NCI-H526 treated with DMSO at 0.1 percent for 48 hours (cell line): ENCODE results near the gene ETNK2.
"Not testable (repeated sequence)": the region's sequence is repeated elsewhere in the genome, so short reads cannot be mapped to it uniquely, and the experiment has no call there.

Source experiments
- DNase-seq: peaks from one replicate; lab custom pipeline; 2025; lab: John Stamatoyannopoulos, UW

Gene ETNK2

GRCh38 chr1:204126386-204126785 is 25.5 kb downstream of the ETNK2 start:
- DNase-seq = no peak

- no peak for DNase-seq
Observed at GRCh38 chr1:204125759-204126351, 26.0 kb downstream of the ETNK2 start.

- no peak for DNase-seq
Observed at GRCh38 chr1:204124639-204125038, 27.2 kb downstream of the ETNK2 start.

GRCh38 chr1:204123376-204123775 is 28.5 kb downstream of the ETNK2 start:
- DNase-seq = no peak

- no peak for DNase-seq
Observed at GRCh38 chr1:204121840-204122555, 29.8 kb downstream of the ETNK2 start.

GRCh38 chr1:204116539-204116938 is 35.3 kb downstream of the ETNK2 start:
- DNase-seq = no peak

GRCh38 chr1:204115116-204115515 is 36.7 kb downstream of the ETNK2 start:
- DNase-seq = no peak

GRCh38 chr1:204114606-204115005 is 37.2 kb downstream of the ETNK2 start:
- no peak for DNase-seq

GRCh38 chr1:204113896-204114295 is 37.9 kb downstream of the ETNK2 start:
- no peak for DNase-seq

- no peak for DNase-seq
Observed at GRCh38 chr1:204112876-204113730, 38.7 kb downstream of the ETNK2 start.

- DNase-seq = no peak
Observed at GRCh38 chr1:204110894-204111633, 40.8 kb downstream of the ETNK2 start.

- no peak for DNase-seq
Observed at GRCh38 chr1:204108312-204109141, 43.3 kb downstream of the ETNK2 start.

GRCh38 chr1:204107892-204108291 is 44.0 kb downstream of the ETNK2 start:
- DNase-seq = no peak

- no peak for DNase-seq
Observed at GRCh38 chr1:204106825-204107224, 45.0 kb downstream of the ETNK2 start.

- DNase-seq = no peak
Observed at GRCh38 chr1:204105131-204105515, 46.7 kb downstream of the ETNK2 start.

- no peak for DNase-seq
Observed at GRCh38 chr1:204104331-204105130, 47.3 kb downstream of the ETNK2 start.

- DNase-seq = no peak
Observed at GRCh38 chr1:204103431-204103741, 48.5 kb downstream of the ETNK2 start.

GRCh38 chr1:204102739-204103430 is 49.0 kb downstream of the ETNK2 start:
- no peak for DNase-seq

GRCh38 chr1:204102029-204102611 is 49.7 kb downstream of the ETNK2 start:
- DNase-seq = no peak

- DNase-seq = not testable (repeated sequence)
Observed at GRCh38 chr1:204099754-204100153, 52.1 kb downstream of the ETNK2 start.
